ENCODE measurements around the gene ITGA6. TPM values are rescaled to one million over a fixed set of nuclear protein-coding genes. Genes with fewer than 3 reads are reported as not detected.
A peak's percentile ranks its signal among the peaks of the same experiment; 100 is the strongest.

The ITGA6 gene
- total RNA-seq, 1 experiment from 2014 or later: 181 TPM

DNA sequence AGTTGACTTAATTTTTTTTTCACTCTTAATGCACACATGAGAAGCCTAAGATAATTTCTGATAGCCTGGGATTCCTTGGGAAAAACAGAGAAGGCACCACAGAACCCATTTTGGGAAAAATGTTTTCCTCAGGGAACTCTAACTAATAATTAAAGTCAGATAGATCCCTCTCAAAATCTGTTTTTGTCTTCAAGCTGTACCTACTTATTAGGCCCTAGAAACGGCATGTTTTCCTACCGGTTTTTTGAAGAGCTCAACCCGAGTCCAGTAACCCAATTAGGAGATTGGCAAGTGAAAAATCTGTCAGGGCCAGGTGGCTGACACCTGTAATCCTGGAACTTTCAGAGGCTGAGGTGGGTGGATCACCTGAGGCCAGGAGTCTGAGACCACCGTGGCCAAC lies 112.4 kb downstream of the ITGA6 start:
- BruUV-seq (replicated peaks): no TSS peak
- Histone ChIP-seq H4K20me1 (ENCODE audit: low read length) (no peaks in the 10 kb centered on the region), H3F3A (ENCODE audit: low read length, unreplicated experiment) (no peaks in the 10 kb centered on the region), H3K79me2 (ENCODE audit: low read length) (no peaks in the 10 kb centered on the region), H3K9ac (ENCODE audit: low read length) (no peak overlapping the region), H3K27ac (ENCODE audit: low read length) (no peak overlapping the region), H3K4me3 (ENCODE audit: low read length) (no peak overlapping the region), H2AFZ (ENCODE audit: low read length) (no peak overlapping the region), H3K9me2 (replicated peaks; ENCODE audit: low read length) (no peaks in the 10 kb centered on the region), H3K4me1 (ENCODE audit: insufficient read depth, low read length) (no peaks in the 10 kb centered on the region), H3K4me2 (ENCODE audit: low read length) (no peak overlapping the region), H3K36me3 (ENCODE audit: low read depth, low read length) (peaks cover 13% of the 10 kb centered on the region; the same call in 1 of the 2 replicates), H3K27me3 (ENCODE audit: low read length) (no peaks in the 10 kb centered on the region), H3K9me3 (ENCODE audit: low read length) (peaks cover 15% of the 10 kb centered on the region; the same call in 1 of the 2 replicates)
- DNase-seq (no peak), ATAC-seq (no peak)
- ChIA-PET POLR2A (ENCODE audit: unreplicated experiment) (interaction anchor here (0.7 kb wide), 1 partner anchor 76 kb away, joined by 3 read pairs; no protein-coding TSS in a partner anchor), CTCF (no interaction called here)
- intact Hi-C loops (cut with micrococcal nuclease): no loop called here
- TF ChIP-seq, protein P1, sequence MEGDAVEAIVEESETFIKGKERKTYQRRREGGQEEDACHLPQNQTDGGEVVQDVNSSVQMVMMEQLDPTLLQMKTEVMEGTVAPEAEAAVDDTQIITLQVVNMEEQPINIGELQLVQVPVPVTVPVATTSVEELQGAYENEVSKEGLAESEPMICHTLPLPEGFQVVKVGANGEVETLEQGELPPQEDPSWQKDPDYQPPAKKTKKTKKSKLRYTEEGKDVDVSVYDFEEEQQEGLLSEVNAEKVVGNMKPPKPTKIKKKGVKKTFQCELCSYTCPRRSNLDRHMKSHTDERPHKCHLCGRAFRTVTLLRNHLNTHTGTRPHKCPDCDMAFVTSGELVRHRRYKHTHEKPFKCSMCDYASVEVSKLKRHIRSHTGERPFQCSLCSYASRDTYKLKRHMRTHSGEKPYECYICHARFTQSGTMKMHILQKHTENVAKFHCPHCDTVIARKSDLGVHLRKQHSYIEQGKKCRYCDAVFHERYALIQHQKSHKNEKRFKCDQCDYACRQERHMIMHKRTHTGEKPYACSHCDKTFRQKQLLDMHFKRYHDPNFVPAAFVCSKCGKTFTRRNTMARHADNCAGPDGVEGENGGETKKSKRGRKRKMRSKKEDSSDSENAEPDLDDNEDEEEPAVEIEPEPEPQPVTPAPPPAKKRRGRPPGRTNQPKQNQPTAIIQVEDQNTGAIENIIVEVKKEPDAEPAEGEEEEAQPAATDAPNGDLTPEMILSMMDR (conservative IDR thresholded peaks at IDR 0.05; ENCODE audit: low read depth, low read length): no peak
- no peak for TF ChIP-seq EZH2phosphoT487 (IDR thresholded peaks at IDR 0.05; ENCODE audit: borderline replicate concordance, low read length)
- TF ChIP-seq EZH2 (IDR thresholded peaks at IDR 0.05; ENCODE audit: low read length, unreplicated experiment): no peak

DNA sequence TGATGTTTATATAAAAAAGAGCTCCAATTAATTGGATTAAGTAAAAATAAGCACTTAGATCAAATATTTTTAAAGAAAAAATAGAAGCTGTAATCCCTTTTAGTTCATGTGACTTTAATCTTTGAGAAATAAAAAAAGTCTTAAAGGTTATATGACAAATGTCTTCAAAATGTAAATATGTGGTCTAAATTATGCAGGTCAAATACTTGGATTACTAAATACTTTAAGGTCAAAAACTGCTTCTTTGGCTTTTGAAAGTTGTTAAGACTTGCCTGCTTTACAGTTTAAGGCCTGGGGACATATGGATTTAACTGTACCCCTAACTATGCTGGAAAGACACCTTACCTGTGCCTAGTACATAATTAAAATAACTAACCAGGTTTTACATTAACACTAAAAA lies 113.0 kb downstream of the ITGA6 start:
- H3K9ac ChIP-seq (ENCODE audit: low read length): no peak overlapping the region
- H3F3A ChIP-seq (ENCODE audit: low read length, unreplicated experiment): no peaks in the 10 kb centered on the region
- ATAC-seq: no peak
- no peaks in the 10 kb centered on the region for H3K4me1 ChIP-seq (ENCODE audit: insufficient read depth, low read length)
- BruUV-seq (replicated peaks): no TSS peak
- no peaks in the 10 kb centered on the region for H3K79me2 ChIP-seq (ENCODE audit: low read length)
- no peak overlapping the region for H2AFZ ChIP-seq (ENCODE audit: low read length)
- no peak for DNase-seq
- no peaks in the 10 kb centered on the region for H4K20me1 ChIP-seq (ENCODE audit: low read length)
- peaks cover 15% of the 10 kb centered on the region; the same call in 1 of the 2 replicates for H3K36me3 ChIP-seq (ENCODE audit: low read depth, low read length)
- no peak overlapping the region for H3K4me3 ChIP-seq (ENCODE audit: low read length)
- H3K27ac ChIP-seq (ENCODE audit: low read length): no peak overlapping the region
- peaks cover 15% of the 10 kb centered on the region; the same call in 1 of the 2 replicates for H3K9me3 ChIP-seq (ENCODE audit: low read length)
- intact Hi-C loops (cut with micrococcal nuclease): no loop called here
- H3K9me2 ChIP-seq (replicated peaks; ENCODE audit: low read length): no peaks in the 10 kb centered on the region
- H3K27me3 ChIP-seq (ENCODE audit: low read length): no peaks in the 10 kb centered on the region
- TF ChIP-seq EZH2phosphoT487 (IDR thresholded peaks at IDR 0.05; ENCODE audit: borderline replicate concordance, low read length) (no peak), EZH2 (IDR thresholded peaks at IDR 0.05; ENCODE audit: low read length, unreplicated experiment) (no peak)
- TF ChIP-seq, protein P1 (conservative IDR thresholded peaks at IDR 0.05; ENCODE audit: low read depth, low read length): no peak
- ChIA-PET CTCF (no interaction called here), POLR2A (ENCODE audit: unreplicated experiment) (interaction anchor here (0.7 kb wide), 1 partner anchor 76 kb away, joined by 3 read pairs; no protein-coding TSS in a partner anchor)
- H3K4me2 ChIP-seq (ENCODE audit: low read length): no peak overlapping the region

DNA sequence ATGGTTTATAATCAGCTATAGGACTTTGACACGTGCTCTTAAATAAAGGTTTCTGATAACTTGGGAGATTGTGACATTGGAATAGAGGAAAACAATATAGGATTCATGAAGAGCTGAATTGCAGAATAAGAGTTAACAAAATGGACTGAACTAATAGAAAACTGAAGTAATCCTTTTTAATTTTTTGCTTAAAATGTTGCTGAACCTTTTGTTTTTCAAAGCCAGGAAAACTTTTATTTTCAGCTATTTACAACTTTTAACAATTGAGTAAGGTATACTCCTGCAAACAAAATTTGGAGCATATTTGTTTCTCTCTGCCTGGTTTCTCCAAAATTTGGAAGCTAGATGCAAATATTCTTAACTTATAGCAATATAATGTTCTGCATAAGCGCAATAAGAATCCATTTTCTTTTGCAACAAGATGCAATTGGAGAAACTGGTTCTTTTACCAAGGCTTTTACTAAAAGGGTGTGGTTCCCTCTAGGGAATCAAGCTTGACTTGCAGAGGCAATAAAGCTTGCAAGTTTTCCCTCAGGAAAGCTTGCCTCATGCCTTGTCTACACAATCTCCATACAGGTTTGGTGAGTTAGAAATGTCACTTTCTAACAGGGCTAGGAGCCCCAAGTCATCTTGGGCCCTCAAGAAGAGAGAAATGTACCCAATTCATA lies 118.2 kb downstream of the ITGA6 start:
- H3K9me2 ChIP-seq (replicated peaks; ENCODE audit: low read length): no peaks in the 10 kb centered on the region
- peaks cover 11% of the 10 kb centered on the region for H3K36me3 ChIP-seq (ENCODE audit: low read depth, low read length)
- ATAC-seq: no peak
- no TSS peak for BruUV-seq (replicated peaks)
- POLR2A ChIA-PET (ENCODE audit: unreplicated experiment): no interaction called here
- H3K4me1 ChIP-seq (ENCODE audit: insufficient read depth, low read length): no peaks in the 10 kb centered on the region
- H2AFZ ChIP-seq (ENCODE audit: low read length): no peak overlapping the region
- no peak overlapping the region for H3K4me2 ChIP-seq (ENCODE audit: low read length)
- CTCF ChIA-PET: no interaction called here
- no peaks in the 10 kb centered on the region for H3K27me3 ChIP-seq (ENCODE audit: low read length)
- H4K20me1 ChIP-seq (ENCODE audit: low read length): no peaks in the 10 kb centered on the region
- H3K9me3 ChIP-seq (ENCODE audit: low read length): peaks cover 1% of the 10 kb centered on the region; the same call in 1 of the 2 replicates
- no peak overlapping the region for H3K27ac ChIP-seq (ENCODE audit: low read length)
- H3K4me3 ChIP-seq (ENCODE audit: low read length): no peak overlapping the region
- H3F3A ChIP-seq (ENCODE audit: low read length, unreplicated experiment): no peaks in the 10 kb centered on the region
- DNase-seq: peak; percentile 30
- no peak overlapping the region for H3K9ac ChIP-seq (ENCODE audit: low read length)
- TF ChIP-seq, protein P1 (conservative IDR thresholded peaks at IDR 0.05; ENCODE audit: low read depth, low read length): no peak
- TF ChIP-seq EZH2 (IDR thresholded peaks at IDR 0.05; ENCODE audit: low read length, unreplicated experiment): no peak
- no peak for TF ChIP-seq EZH2phosphoT487 (IDR thresholded peaks at IDR 0.05; ENCODE audit: borderline replicate concordance, low read length)
- no peaks in the 10 kb centered on the region for H3K79me2 ChIP-seq (ENCODE audit: low read length)
- intact Hi-C loops (cut with micrococcal nuclease): loop anchor here (5.0 kb wide), 1 partner anchor 33 kb away; no protein-coding TSS in a partner anchor
